Epithelial cell of proximal tubule (primary cell): ENCODE data around the gene VKORC1. TPM values are rescaled to one million over a fixed set of nuclear protein-coding genes. Genes with fewer than 3 reads are reported as not detected.

ENCODE experiments used
- DNase-seq: peaks from one replicate; pipeline ENCODE4 v3.0.0-alpha.2; 2011; ENCODE audit warnings: low read depth
- H3K4me3 ChIP-seq: 2 replicates; pipeline ENCODE4 v1.5.1; 2011; ENCODE audit warnings: low read depth, mild to moderate bottlenecking, low read length
- total RNA-seq: library from RNA; depleted of rRNA; stranded (reverse); fragments of >200 nt; gene quantifications from 2 replicates; pipeline ENCODE4 v1.2.3, GENCODE V29; 2015
- TF ChIP-seq, protein P1 (sequence below): conservative IDR thresholded peaks from 2 replicates; pipeline ENCODE4 v1.5.1; 2012; ENCODE audit warnings: low read depth, mild to moderate bottlenecking, low read length

The VKORC1 gene
- total RNA-seq, 1 donor from 2014 or later, result 214 TPM

DNA sequence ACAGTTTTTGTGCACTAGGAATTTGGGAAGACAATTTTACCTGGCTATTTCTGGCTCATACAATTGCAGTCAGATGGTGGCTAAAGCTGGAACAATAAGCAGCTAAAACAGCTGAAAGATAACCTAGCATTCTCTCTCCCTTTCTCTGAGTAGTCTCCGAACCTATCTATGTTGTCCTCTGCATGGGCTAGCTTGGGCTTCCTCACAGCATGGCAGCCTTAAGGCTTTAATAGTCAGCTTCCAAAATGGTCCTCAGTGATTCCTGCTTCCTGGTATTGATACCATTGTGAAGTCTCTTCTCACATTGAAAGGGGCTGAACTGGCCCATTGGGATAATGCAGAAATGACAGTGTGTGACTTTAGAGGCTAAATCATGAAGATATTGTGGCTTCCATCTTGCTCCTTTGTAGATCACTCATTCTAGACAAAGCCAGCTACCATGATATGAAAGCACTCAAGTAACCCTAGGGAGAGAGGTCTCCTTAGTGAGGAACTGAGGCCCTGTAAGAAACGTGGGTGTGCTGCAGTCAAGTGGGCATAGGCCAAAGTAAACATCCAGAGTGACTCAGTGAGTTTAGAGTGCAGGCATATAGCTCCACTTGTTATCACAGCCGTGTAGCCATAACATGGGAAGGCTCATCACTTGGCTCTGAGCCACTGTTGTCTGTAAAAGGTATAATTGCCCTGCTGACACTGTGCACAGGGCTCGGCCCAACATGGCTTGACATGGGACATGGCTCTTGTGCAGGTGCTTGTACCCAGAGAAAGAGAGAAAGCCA lies 5.5 kb upstream of the VKORC1 start:
- DNase-seq, result no peak
- no peak overlapping the region for H3K4me3 ChIP-seq
- TF ChIP-seq, protein P1, sequence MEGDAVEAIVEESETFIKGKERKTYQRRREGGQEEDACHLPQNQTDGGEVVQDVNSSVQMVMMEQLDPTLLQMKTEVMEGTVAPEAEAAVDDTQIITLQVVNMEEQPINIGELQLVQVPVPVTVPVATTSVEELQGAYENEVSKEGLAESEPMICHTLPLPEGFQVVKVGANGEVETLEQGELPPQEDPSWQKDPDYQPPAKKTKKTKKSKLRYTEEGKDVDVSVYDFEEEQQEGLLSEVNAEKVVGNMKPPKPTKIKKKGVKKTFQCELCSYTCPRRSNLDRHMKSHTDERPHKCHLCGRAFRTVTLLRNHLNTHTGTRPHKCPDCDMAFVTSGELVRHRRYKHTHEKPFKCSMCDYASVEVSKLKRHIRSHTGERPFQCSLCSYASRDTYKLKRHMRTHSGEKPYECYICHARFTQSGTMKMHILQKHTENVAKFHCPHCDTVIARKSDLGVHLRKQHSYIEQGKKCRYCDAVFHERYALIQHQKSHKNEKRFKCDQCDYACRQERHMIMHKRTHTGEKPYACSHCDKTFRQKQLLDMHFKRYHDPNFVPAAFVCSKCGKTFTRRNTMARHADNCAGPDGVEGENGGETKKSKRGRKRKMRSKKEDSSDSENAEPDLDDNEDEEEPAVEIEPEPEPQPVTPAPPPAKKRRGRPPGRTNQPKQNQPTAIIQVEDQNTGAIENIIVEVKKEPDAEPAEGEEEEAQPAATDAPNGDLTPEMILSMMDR, result no peak

DNA sequence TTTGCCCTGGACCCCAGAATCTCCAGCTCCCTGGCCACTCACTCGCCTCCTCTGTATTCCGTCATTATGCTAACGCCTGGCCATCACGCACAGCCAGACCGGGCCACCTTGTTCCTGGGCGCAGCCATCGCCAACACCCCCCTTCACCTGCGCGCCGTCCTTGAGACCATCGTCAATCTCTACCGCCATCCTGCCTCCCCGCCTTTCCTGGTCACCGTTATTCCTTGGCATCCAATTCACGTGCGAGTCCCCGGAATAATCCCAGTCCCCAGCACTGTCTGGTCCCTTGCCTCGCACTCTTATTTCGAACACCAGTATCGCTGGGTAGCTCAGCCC lies 541 bp downstream of the VKORC1 start:
- TF ChIP-seq, protein P1, result no peak
- no peak for DNase-seq
- peak overlapping the region; percentile 98 for H3K4me3 ChIP-seq

GRCh38 chr16:31093132-31093703 lies 1.4 kb downstream of the VKORC1 start:
- no peak for DNase-seq
- TF ChIP-seq, protein P1, result no peak
- H3K4me3 ChIP-seq, result peak overlapping the region; percentile 98

- no peak overlapping the region for H3K4me3 ChIP-seq
- no peak for DNase-seq
- TF ChIP-seq, protein P1, result no peak
These were observed 2.3 kb downstream of the VKORC1 start for GRCh38 chr16:31092330-31092729.

DNA sequence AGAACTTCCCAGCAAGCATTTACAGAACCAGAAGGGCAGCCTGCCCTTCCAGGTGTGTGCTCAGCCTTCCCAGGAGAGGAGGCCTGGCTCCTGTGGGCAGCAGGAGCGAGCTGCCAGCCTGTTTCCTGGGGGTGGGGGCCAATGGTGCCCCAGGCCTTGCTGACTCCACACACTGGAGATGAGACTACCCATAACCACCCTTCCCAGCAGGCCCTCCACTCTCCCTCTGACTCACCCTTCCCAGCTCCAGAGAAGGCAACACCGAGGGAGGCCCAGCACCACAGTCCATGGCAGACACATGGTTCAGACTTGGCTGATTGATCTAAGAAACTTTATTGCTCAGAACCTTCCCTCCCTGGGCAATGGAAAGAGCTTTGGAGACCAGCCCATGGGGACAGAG lies 4.1 kb downstream of the VKORC1 start:
- TF ChIP-seq, protein P1, result no peak
- DNase-seq, result no peak
- H3K4me3 ChIP-seq, result no peak overlapping the region

- no peak overlapping the region for H3K4me3 ChIP-seq
- TF ChIP-seq, protein P1, result no peak
- no peak for DNase-seq
These were observed 5.4 kb downstream of the VKORC1 start for GRCh38 chr16:31089199-31089598.
